GM21529 (cell line): ENCODE data around the gene STEAP1.

ENCODE experiments used
- ATAC-seq: cut with Tn5 transposase; IDR thresholded peaks from one replicate; pipeline ENCODE4 v1.9.1; 2021; ENCODE audit not compliant: unreplicated experiment

The STEAP1 gene

GRCh38 chr7:90211391-90212148, 57.3 kb downstream of the STEAP1 start, which contains the start of gene STEAP2:
STEAP2 (plus strand) TSS chr7:90211740; CDS start chr7:90225083, 13,343 bp downstream.
- peak; percentile 90 for ATAC-seq

DNA sequence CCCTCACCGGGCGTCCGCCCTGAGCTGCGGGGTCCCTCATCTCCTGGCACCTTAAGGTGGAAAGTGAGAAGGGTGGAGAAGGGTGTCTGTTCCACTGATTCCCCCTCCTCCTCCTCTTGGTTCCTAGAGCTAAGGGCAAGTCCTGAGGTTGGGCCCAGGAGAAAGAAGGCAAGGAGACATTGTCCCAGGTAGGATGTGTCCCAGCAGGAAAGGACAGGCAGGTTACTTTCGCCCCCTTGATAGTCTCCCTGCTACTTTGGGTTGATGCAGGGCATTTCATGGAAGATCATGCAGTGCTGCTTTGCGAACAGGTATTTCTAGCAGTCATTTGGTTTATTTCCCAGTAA, 57.9 kb downstream of the STEAP1 start:
- no peak for ATAC-seq

GRCh38 chr7:90213521-90213920, 59.3 kb downstream of the STEAP1 start:
- ATAC-seq: no peak
